HG03354 (cell line): Measurements from ENCODE around the gene POMGNT1.

Source experiments
- ATAC-seq: cut with Tn5 transposase; IDR thresholded peaks from one replicate; pipeline ENCODE4 v1.9.1; 2021; ENCODE audit warnings: mild to moderate bottlenecking; ENCODE audit not compliant: unreplicated experiment, poor library complexity, severe bottlenecking

Gene POMGNT1

DNA sequence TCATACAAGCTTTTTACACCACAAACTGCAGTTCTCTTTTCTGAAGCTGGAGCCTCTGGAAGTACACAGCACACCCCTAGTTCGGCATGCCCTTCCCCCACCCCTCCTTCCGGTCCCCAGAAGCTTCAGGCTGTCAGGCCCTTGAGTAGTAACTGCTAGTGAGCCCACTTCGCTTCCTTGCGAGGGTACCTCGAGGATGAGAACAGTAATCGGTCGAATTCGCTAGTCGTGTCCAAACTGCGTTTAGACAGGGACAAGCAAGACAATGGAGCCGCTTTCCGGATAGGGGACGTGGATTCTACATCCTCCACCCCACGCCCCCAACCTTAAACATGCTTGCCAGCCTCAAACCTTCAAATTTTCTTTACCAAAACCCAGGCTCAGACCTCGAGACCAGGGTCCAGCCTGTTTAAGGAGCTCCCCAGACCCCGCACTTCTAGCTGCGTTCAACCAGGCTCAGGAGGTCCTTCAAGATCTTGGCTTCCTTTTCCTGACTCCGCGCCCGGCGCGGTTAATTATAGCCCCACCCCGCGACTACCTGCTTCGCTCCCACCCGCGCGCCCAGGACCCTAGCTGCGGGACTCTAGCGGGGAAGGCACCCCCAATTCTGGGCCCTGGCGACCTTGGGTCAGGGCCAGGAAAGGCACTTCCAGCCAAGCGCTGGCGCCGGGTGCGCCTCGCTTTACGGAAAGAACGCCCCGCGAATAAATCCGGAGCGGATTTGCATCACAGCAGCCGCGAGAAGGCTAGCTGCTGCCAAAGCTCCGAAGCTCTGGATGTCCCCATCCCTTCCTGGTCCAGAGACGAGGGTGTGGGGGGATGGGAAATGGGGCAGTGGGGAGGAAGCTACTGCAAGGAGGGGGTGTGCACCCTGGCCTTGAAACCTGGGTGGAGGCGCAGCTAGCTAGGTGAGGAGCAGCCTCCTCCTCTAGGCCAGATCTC lies 31.4 kb downstream of the POMGNT1 start:
- ATAC-seq, result peak; percentile 60

DNA sequence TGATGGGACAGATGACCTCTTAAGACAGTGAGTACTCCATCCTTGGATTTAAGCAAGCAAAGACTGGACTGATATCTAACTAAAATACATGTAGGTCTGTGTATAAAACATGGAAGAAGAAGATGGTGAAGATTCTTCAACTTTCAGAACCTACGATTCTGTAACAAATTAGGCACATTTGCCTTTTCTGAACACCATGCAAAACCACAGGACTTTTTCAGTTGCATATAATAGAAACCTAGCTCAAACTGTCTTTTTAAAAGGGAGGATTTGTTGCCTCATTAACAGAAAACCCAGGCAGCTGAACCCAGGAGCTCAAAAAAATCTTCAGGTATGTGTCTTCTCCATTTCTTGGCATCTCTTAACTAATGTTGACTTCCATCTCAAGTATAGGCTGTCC lies 38.0 kb downstream of the POMGNT1 start:
- ATAC-seq, result no peak

DNA sequence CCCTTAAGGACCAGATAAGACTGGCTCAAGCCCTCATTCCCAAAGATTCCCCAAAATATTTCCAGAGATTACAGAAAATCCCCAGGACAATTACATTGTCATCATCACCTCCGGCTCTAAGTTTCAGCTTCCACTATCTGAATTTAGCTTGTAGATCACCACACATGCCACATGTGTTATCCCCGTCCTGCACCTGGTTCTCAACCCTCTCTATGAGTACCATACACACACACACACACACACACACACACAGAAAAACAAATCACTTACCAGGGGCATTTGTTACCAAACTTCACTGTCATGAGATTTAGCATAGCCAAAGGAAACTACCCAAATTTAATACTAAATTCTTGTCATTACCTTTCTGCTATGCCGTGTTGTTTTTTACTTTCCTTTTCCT lies 38.7 kb downstream of the POMGNT1 start:
- ATAC-seq, result peak; percentile 56

GRCh38 chr1:46158312-46159281 lies 39.6 kb downstream of the POMGNT1 start:
- ATAC-seq, result peak; percentile 85

DNA sequence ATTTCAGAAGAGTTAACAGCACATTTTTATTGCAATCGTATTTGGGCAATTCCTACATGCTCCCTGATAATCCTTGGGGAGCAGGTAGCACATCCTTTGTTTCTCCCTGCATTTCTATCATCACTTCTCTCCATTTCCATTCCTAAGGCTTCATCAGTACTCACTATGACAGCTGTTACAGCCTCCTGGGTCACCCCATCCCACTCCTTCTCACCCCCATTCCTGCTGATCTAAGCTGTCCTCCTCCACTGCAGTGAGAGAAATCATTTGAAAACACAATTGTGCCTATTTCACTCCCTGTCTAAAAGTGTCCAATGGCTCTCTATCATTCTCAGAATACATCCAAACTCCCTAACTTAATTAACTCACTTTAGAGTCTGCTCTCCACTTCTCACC lies 40.3 kb downstream of the POMGNT1 start:
- no peak for ATAC-seq

- ATAC-seq, result no peak
Measured at GRCh38 chr1:46153732-46154131, 44.5 kb downstream of the POMGNT1 start.

DNA sequence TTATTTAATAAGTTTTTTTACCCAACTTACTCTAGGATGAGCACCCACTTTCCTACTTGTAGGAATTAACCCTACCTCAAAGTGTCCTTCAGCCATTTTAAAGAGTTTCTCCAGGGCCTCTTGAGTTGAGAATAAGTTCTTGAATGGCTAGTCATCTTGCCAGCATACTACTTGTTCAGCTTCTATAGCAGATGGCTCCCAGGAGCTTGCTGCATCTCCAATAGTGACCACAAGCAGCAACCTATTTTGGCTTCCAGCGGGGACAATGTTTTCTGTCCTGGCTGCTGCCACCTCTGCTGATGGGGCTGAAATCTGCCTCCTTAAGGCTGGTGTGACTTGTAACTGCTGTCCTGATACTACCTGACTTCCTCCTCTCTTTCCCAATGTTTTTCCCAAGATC lies 45.0 kb downstream of the POMGNT1 start:
- ATAC-seq, result no peak

DNA sequence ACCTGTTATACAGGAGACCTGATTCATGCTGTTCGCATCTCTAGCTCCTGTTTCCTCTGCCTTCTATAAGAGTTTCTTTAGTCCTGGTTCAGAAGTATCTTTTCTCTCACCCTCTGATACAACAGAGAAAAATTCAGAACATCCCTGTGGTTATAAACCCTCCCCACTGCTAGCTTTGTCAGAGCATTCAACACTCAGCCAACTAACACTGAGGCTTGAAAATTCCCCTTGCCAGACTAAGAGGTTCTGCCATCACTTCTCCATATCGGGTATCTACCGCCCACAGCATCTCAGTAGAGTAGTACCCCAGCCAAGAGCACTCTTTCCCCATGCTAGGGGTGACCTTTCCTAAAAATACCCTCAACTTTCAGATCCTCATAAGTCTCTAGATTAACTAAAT lies 46.2 kb downstream of the POMGNT1 start:
- ATAC-seq, result no peak

GRCh38 chr1:46150085-46150484 lies 48.1 kb downstream of the POMGNT1 start:
- no peak for ATAC-seq

- no peak for ATAC-seq
Measured at GRCh38 chr1:46148318-46148717, 49.9 kb downstream of the POMGNT1 start.
